ENCODE results near the gene PYDC1. TPM values are rescaled to one million over a fixed set of nuclear protein-coding genes. Genes with fewer than 3 reads are reported as not detected.
"Not testable (repeated sequence)": the region's sequence is repeated elsewhere in the genome, so short reads cannot be mapped to it uniquely, and the experiment has no call there.

The PYDC1 gene
- total RNA-seq, 1 experiment from 2014 or later: not detected

GRCh38 chr16:31179747-31180459 lies 37.0 kb downstream of the PYDC1 start, which contains the start of gene FUS:
Gene FUS, plus strand, starts transcription at chr16:31180139. Its CDS starts 76 bp downstream, at chr16:31180215.
- DNase-seq (ENCODE audit: low read depth): peak; percentile 78

GRCh38 chr16:31179219-31179746 lies 37.7 kb downstream of the PYDC1 start:
- no peak for DNase-seq (ENCODE audit: low read depth)

- DNase-seq (ENCODE audit: low read depth): peak; percentile 95
These were observed 39.8 kb downstream of the PYDC1 start for GRCh38 chr16:31177136-31177535.

- DNase-seq (ENCODE audit: low read depth): not testable (repeated sequence)
These were observed 46.9 kb downstream of the PYDC1 start for GRCh38 chr16:31170048-31170447.

GRCh38 chr16:31168848-31169247 lies 48.1 kb downstream of the PYDC1 start:
- DNase-seq (ENCODE audit: low read depth): no peak

GRCh38 chr16:31167315-31167714 lies 49.6 kb downstream of the PYDC1 start:
- no peak for DNase-seq (ENCODE audit: low read depth)

Other genes starting within 250 kb of the PYDC1 start
- 133 and 143 TPM in 2 replicates for gene HSD3B7, start 231.9 kb downstream of the PYDC1 start, total RNA-seq (2014; rRNA removed)
- gene STX1B, start 206.5 kb downstream of the PYDC1 start, total RNA-seq (2014; rRNA removed): 1.7 and 4.1 TPM in 2 replicates
- 51.4 and 52.9 TPM in 2 replicates for gene STX4, start 183.6 kb downstream of the PYDC1 start, total RNA-seq (2014; rRNA removed)
- 96.0 and 115 TPM in 2 replicates for gene ZNF668, start 142.9 kb downstream of the PYDC1 start, total RNA-seq (2014; rRNA removed)
- gene ZNF646, start 142.7 kb downstream of the PYDC1 start, total RNA-seq (2014; rRNA removed): 28.5 and 33.0 TPM in 2 replicates
- 9.2 and 9.7 TPM in 2 replicates for gene PRSS53, start 128.2 kb downstream of the PYDC1 start, total RNA-seq (2014; rRNA removed)
- 390 and 435 TPM in 2 replicates for gene VKORC1, start 122.3 kb downstream of the PYDC1 start, total RNA-seq (2014; rRNA removed)
- gene BCKDK, start 108.7 kb downstream of the PYDC1 start, total RNA-seq (2014; rRNA removed): 199 and 204 TPM in 2 replicates
- gene KAT8, start 99.5 kb downstream of the PYDC1 start, total RNA-seq (2014; rRNA removed): 30.5 and 30.7 TPM in 2 replicates
- not detected in 2 replicates for gene PRSS8, start 81.4 kb downstream of the PYDC1 start, total RNA-seq (2014; rRNA removed)
- 0.40 and 0.64 TPM in 2 replicates for gene PRSS36, start 67.1 kb downstream of the PYDC1 start, total RNA-seq (2014; rRNA removed)
- gene FUS, start 37.0 kb downstream of the PYDC1 start, total RNA-seq (2014; rRNA removed): 42.3 and 58.2 TPM in 2 replicates
- gene PYCARD, start 14.4 kb downstream of the PYDC1 start, total RNA-seq (2014; rRNA removed): 7.7 and 10.8 TPM in 2 replicates
- 52.4 and 56.5 TPM in 2 replicates for gene TRIM72, start 3.0 kb downstream of the PYDC1 start, total RNA-seq (2014; rRNA removed)
- 0.11 TPM in 1 of 2 replicates, not detected in the other for gene ITGAM, start 42.8 kb upstream of the PYDC1 start, total RNA-seq (2014; rRNA removed)
- gene ITGAX, start 138.0 kb upstream of the PYDC1 start, total RNA-seq (2014; rRNA removed): not detected in 2 replicates
- gene ITGAD, start 176.2 kb upstream of the PYDC1 start, total RNA-seq (2014; rRNA removed): not detected in 2 replicates
- not detected in 2 replicates for gene COX6A2, start 211.2 kb upstream of the PYDC1 start, total RNA-seq (2014; rRNA removed)
- gene ZNF843, start 225.7 kb upstream of the PYDC1 start, total RNA-seq (2014; rRNA removed): 0.45 and 1.4 TPM in 2 replicates
- gene ARMC5, start 242.4 kb upstream of the PYDC1 start, total RNA-seq (2014; rRNA removed): 16.5 and 17.1 TPM in 2 replicates

All from LHCN-M2 (cell line).